Kidney capillary endothelial cell (primary cell): ENCODE data around the gene TBXAS1.
"Not testable (repeated sequence)": the region's sequence is repeated elsewhere in the genome, so short reads cannot be mapped to it uniquely, and the experiment has no call there.

ENCODE experiments used
- DNase-seq: peaks from one replicate; pipeline ENCODE4 v3.0.0-alpha.2; 2018; ENCODE audit warnings: low spot score

TBXAS1 gene

GRCh38 chr7:139914306-139915267, 85.5 kb downstream of the TBXAS1 start:
- DNase-seq: no peak

- DNase-seq: no peak
Observed at GRCh38 chr7:139915268-139915863, 86.3 kb downstream of the TBXAS1 start.

GRCh38 chr7:139915864-139916716, 87.0 kb downstream of the TBXAS1 start:
- peak; percentile 90 for DNase-seq

GRCh38 chr7:139916717-139917395, 87.8 kb downstream of the TBXAS1 start:
- DNase-seq: no peak

- no peak for DNase-seq
Observed at GRCh38 chr7:139917851-139918250, 88.8 kb downstream of the TBXAS1 start.

- no peak for DNase-seq
Observed at GRCh38 chr7:139918480-139918879, 89.4 kb downstream of the TBXAS1 start.

GRCh38 chr7:139923090-139923489, 94.0 kb downstream of the TBXAS1 start:
- DNase-seq: no peak

GRCh38 chr7:139924461-139924860, 95.4 kb downstream of the TBXAS1 start:
- DNase-seq: no peak

GRCh38 chr7:139929221-139929620, 100.2 kb downstream of the TBXAS1 start:
- DNase-seq: not testable (repeated sequence)

- DNase-seq: no peak
Observed at GRCh38 chr7:139930286-139930965, 101.4 kb downstream of the TBXAS1 start.

- DNase-seq: no peak
Observed at GRCh38 chr7:139931190-139931934, 102.3 kb downstream of the TBXAS1 start.

- no peak for DNase-seq
Observed at GRCh38 chr7:139932531-139932930, 103.5 kb downstream of the TBXAS1 start.

- peak; percentile 34 for DNase-seq
Observed at GRCh38 chr7:139936760-139937310, 107.8 kb downstream of the TBXAS1 start.

GRCh38 chr7:139937715-139938114, 108.7 kb downstream of the TBXAS1 start:
- no peak for DNase-seq

GRCh38 chr7:139940866-139941265, 111.8 kb downstream of the TBXAS1 start:
- DNase-seq: no peak

GRCh38 chr7:139941421-139941820, 112.4 kb downstream of the TBXAS1 start:
- no peak for DNase-seq

- no peak for DNase-seq
Observed at GRCh38 chr7:139941866-139942265, 112.8 kb downstream of the TBXAS1 start.

- DNase-seq: no peak
Observed at GRCh38 chr7:139942636-139943035, 113.6 kb downstream of the TBXAS1 start.

GRCh38 chr7:139943401-139943800, 114.3 kb downstream of the TBXAS1 start:
- DNase-seq: no peak

GRCh38 chr7:139944248-139944647, 115.2 kb downstream of the TBXAS1 start:
- DNase-seq: no peak
